Suprapubic skin (tissue), 4 donors: ENCODE data around the gene SREBF1. TPM values are rescaled to one million over a fixed set of nuclear protein-coding genes. Genes with fewer than 3 reads are reported as not detected.

Source experiments
- DNase-seq, 2 donors: peaks; one replicate each; pipeline ENCODE4 v3.0.0-alpha.2; 2019; ENCODE audit warnings: low spot score in 2 of 2
- H3K27ac ChIP-seq: fragments of 200-600 bp; sonication (generic); one replicate; pipeline ENCODE4 v1.5.1; 2019
- H3K27me3 ChIP-seq: fragments of 200-600 bp; sonication (generic); one replicate; pipeline ENCODE4 v1.5.1; 2019
- H3K36me3 ChIP-seq: fragments of 200-600 bp; sonication (generic); one replicate; pipeline ENCODE4 v1.5.1; 2019
- H3K4me1 ChIP-seq: fragments of 200-600 bp; sonication (generic); one replicate; pipeline ENCODE4 v1.5.1; 2019
- H3K4me3 ChIP-seq: fragments of 200-600 bp; sonication (generic); one replicate; pipeline ENCODE4 v1.5.1; 2019; ENCODE audit warnings: mild to moderate bottlenecking
- H3K9me3 ChIP-seq: fragments of 200-600 bp; sonication (generic); one replicate; pipeline ENCODE4 v1.5.1; 2019
- CTCF ChIP-seq, 2 donors: fragments of 200-600 bp in 1 of 2; fragments of 450-650 bp in 1 of 2; sonication (generic) in 1 of 2; IDR thresholded peaks; one replicate each; pipeline ENCODE4 v1.5.1; 2016 to 2019; ENCODE audit warnings: antibody characterized with exemption in 2 of 2, mild to moderate bottlenecking in 1 of 2, moderate library complexity in 1 of 2
- EP300 ChIP-seq: sonication (generic); formaldehyde crosslinking; IDR thresholded peaks from one replicate; pipeline ENCODE4 v1.6.1; 2017; ENCODE audit warnings: antibody characterized with exemption
- POLR2A ChIP-seq, 2 donors: fragments of 450-650 bp; IDR thresholded peaks; one replicate each; pipeline ENCODE4 v1.6.1; 2017; ENCODE audit warnings: antibody characterized with exemption in 2 of 2, mild to moderate bottlenecking in 2 of 2, moderate library complexity in 2 of 2
- POLR2AphosphoS5 ChIP-seq, 3 donors: sonication (generic); formaldehyde crosslinking; IDR thresholded peaks; one replicate each; pipeline ENCODE4 v1.6.1; 2017; ENCODE audit warnings: antibody characterized with exemption in 3 of 3
- WGBS: methylation state at CpG from one replicate; pipeline ENCODE4 v1.1.5; 2018; 5-methylcytosine and 5-hydroxymethylcytosine counted together
- total RNA-seq, 4 donors: library from RNA; depleted of rRNA; stranded (reverse); fragments of >200 nt; gene quantifications; one replicate each; pipeline ENCODE4 v1.1.0, GENCODE V29; 2016

The SREBF1 gene
- total RNA-seq, 4 donors from 2014 or later, result 78.1 to 124 (median 91.7) TPM

GRCh38 chr17:17846645-17847044, 9.9 kb upstream of the SREBF1 start:
- peaks cover 21% of the 10 kb centered on the region for H3K36me3 ChIP-seq

GRCh38 chr17:17846003-17846402, 9.2 kb upstream of the SREBF1 start:
- Histone ChIP-seq H3K27me3 (no peaks in the 10 kb centered on the region), H3K4me1 (peaks cover 61% of the 10 kb centered on the region), H3K4me3 (no peak overlapping the region), H3K9me3 (no peaks in the 10 kb centered on the region), H3K27ac (no peak overlapping the region), H3K36me3 (peaks cover 20% of the 10 kb centered on the region)
- WGBS, result 88% methylated on average over 5 of the region's 8 CpGs
- DNase-seq, result no peak
- TF ChIP-seq CTCF (IDR thresholded peaks at IDR 0.05) (no peak), POLR2AphosphoS5 (IDR thresholded peaks at IDR 0.05) (no peak), POLR2A (IDR thresholded peaks at IDR 0.05) (no peak), EP300 (no peak)

More at GRCh38 chr17:17846645-17847044, 9.9 kb upstream of the SREBF1 start:
- TF ChIP-seq CTCF (IDR thresholded peaks at IDR 0.05) (no peak), EP300 (no peak), POLR2AphosphoS5 (IDR thresholded peaks at IDR 0.05) (no peak), POLR2A (IDR thresholded peaks at IDR 0.05) (no peak)
- 80% methylated on average over 1 of the region's 8 CpGs for WGBS
- no peaks in the 10 kb centered on the region for H3K27me3 ChIP-seq
- H3K4me3 ChIP-seq, result no peak overlapping the region
- H3K9me3 ChIP-seq, result no peaks in the 10 kb centered on the region
- H3K4me1 ChIP-seq, result peaks cover 55% of the 10 kb centered on the region
- no peak for DNase-seq
- H3K27ac ChIP-seq, result no peak overlapping the region

GRCh38 chr17:17845046-17845775, 8.4 kb upstream of the SREBF1 start:
- no peak overlapping the region for H3K27ac ChIP-seq
- no peaks in the 10 kb centered on the region for H3K27me3 ChIP-seq
- WGBS, result 81% methylated on average over 6 of the region's 13 CpGs
- TF ChIP-seq POLR2AphosphoS5 (IDR thresholded peaks at IDR 0.05) (no peak), EP300 (no peak), CTCF (IDR thresholded peaks at IDR 0.05) (no peak), POLR2A (IDR thresholded peaks at IDR 0.05) (no peak)
- no peak overlapping the region for H3K4me3 ChIP-seq
- no peaks in the 10 kb centered on the region for H3K9me3 ChIP-seq
- peaks cover 62% of the 10 kb centered on the region for H3K4me1 ChIP-seq
- DNase-seq, result no peak
- peaks cover 16% of the 10 kb centered on the region for H3K36me3 ChIP-seq

GRCh38 chr17:17844500-17844899, 7.7 kb upstream of the SREBF1 start:
- H3K27me3 ChIP-seq, result no peaks in the 10 kb centered on the region
- H3K36me3 ChIP-seq, result peaks cover 16% of the 10 kb centered on the region
- no peak overlapping the region for H3K4me3 ChIP-seq
- H3K4me1 ChIP-seq, result peaks cover 62% of the 10 kb centered on the region
- no peak for DNase-seq
- no peaks in the 10 kb centered on the region for H3K9me3 ChIP-seq
- no peak for TF ChIP-seq POLR2AphosphoS5 (IDR thresholded peaks at IDR 0.05)
- TF ChIP-seq POLR2A (IDR thresholded peaks at IDR 0.05), result no peak
- TF ChIP-seq CTCF (IDR thresholded peaks at IDR 0.05), result no peak
- H3K27ac ChIP-seq, result no peak overlapping the region
- 93% methylated on average over 6 of the region's 6 CpGs for WGBS

- H3K36me3 ChIP-seq, result peaks cover 16% of the 10 kb centered on the region
- H3K27me3 ChIP-seq, result no peaks in the 10 kb centered on the region
- no peak for DNase-seq
- peaks cover 62% of the 10 kb centered on the region for H3K4me1 ChIP-seq
- H3K4me3 ChIP-seq, result no peak overlapping the region
- no peak overlapping the region for H3K27ac ChIP-seq
- H3K9me3 ChIP-seq, result no peaks in the 10 kb centered on the region
- no peak for TF ChIP-seq CTCF (IDR thresholded peaks at IDR 0.05)
- no peak for TF ChIP-seq EP300
- TF ChIP-seq POLR2AphosphoS5 (IDR thresholded peaks at IDR 0.05), result no peak
- TF ChIP-seq POLR2A (IDR thresholded peaks at IDR 0.05), result no peak
- WGBS, result 65% methylated on average over 6 of the region's 7 CpGs
Measured at GRCh38 chr17:17844079-17844478, 7.3 kb upstream of the SREBF1 start.
